Measurements from ENCODE around the gene L3MBTL2.

The L3MBTL2 gene

GRCh38 chr22:41215926-41216325 lies 10.8 kb downstream of the L3MBTL2 start:
- TF ChIP-seq CTCF (conservative IDR thresholded peaks at IDR 0.05), result no peak
- H3K27ac ChIP-seq, result no peak overlapping the region

GRCh38 chr22:41216984-41217383 lies 11.9 kb downstream of the L3MBTL2 start:
- no peak overlapping the region for H3K27ac ChIP-seq
- TF ChIP-seq CTCF (conservative IDR thresholded peaks at IDR 0.05), result no peak

- no peak for TF ChIP-seq CTCF (conservative IDR thresholded peaks at IDR 0.05)
- H3K27ac ChIP-seq, result no peak overlapping the region
Measured at GRCh38 chr22:41217553-41218157, 12.5 kb downstream of the L3MBTL2 start.

GRCh38 chr22:41222846-41223507 lies 17.9 kb downstream of the L3MBTL2 start:
- H3K27ac ChIP-seq, result no peak overlapping the region

GRCh38 chr22:41223535-41223934 lies 18.4 kb downstream of the L3MBTL2 start:
- TF ChIP-seq CTCF (conservative IDR thresholded peaks at IDR 0.05), result no peak
- no peak overlapping the region for H3K27ac ChIP-seq

More at GRCh38 chr22:41222846-41223507, 17.9 kb downstream of the L3MBTL2 start:
- no peak for TF ChIP-seq CTCF (conservative IDR thresholded peaks at IDR 0.05)

GRCh38 chr22:41226723-41227655 lies 21.9 kb downstream of the L3MBTL2 start:
- no peak for TF ChIP-seq CTCF (conservative IDR thresholded peaks at IDR 0.05)
- no peak overlapping the region for H3K27ac ChIP-seq

GRCh38 chr22:41229215-41229614 lies 24.1 kb downstream of the L3MBTL2 start:
- TF ChIP-seq CTCF (conservative IDR thresholded peaks at IDR 0.05), result no peak
- H3K27ac ChIP-seq, result no peak overlapping the region

Measured in VCaP (cell line).